Mesendoderm (in vitro differentiated cells): ENCODE measurements around the gene STIP1.
"Not testable (repeated sequence)": the region's sequence is repeated elsewhere in the genome, so short reads cannot be mapped to it uniquely, and the experiment has no call there.

Source experiments
- DNase-seq: peaks from one replicate; pipeline ENCODE4 v3.0.0; 2013
- H2AK5ac ChIP-seq: 2 replicates; pipeline ENCODE4 v1.6.1; 2013; ENCODE audit warnings: low read length, inconsistent platforms
- H2BK120ac ChIP-seq: 2 replicates; pipeline ENCODE4 v1.6.1; 2013; ENCODE audit warnings: low read depth, mild to moderate bottlenecking, low read length, moderate library complexity, mixed read lengths
- H2BK15ac ChIP-seq: replicated peaks from 2 replicates; pipeline ENCODE4 v1.6.1; 2013; ENCODE audit warnings: low read depth, mild to moderate bottlenecking, moderate library complexity
- H2BK5ac ChIP-seq: 2 replicates; pipeline ENCODE4 v1.6.1; 2013; ENCODE audit warnings: low read length, inconsistent platforms
- H3K18ac ChIP-seq: 2 replicates; pipeline ENCODE4 v1.6.1; 2013; ENCODE audit warnings: mild to moderate bottlenecking, low read length, mixed read lengths
- H3K23ac ChIP-seq: one replicate; pipeline ENCODE4 v1.6.1; 2013; ENCODE audit warnings: low read length
- H3K27ac ChIP-seq: 2 replicates; pipeline ENCODE4 v1.5.1; 2013; ENCODE audit warnings: low read depth, mild to moderate bottlenecking, inconsistent platforms, low read length, moderate library complexity
- H3K27me3 ChIP-seq: 2 replicates; pipeline ENCODE4 v1.6.1; 2013; ENCODE audit warnings: low read length, control low read depth, mild to moderate bottlenecking, inconsistent platforms; ENCODE audit not compliant: insufficient read depth, poor library complexity
- H3K36me3 ChIP-seq: 2 replicates; pipeline ENCODE4 v1.6.1; 2013; ENCODE audit warnings: low read length, inconsistent platforms; ENCODE audit not compliant: control insufficient read depth, insufficient read depth
- H3K4ac ChIP-seq: one replicate; pipeline ENCODE4 v1.6.1; 2013; ENCODE audit warnings: low read depth, mild to moderate bottlenecking, low read length, moderate library complexity
- H3K4me1 ChIP-seq: 2 replicates; pipeline ENCODE4 v1.6.1; 2013; ENCODE audit warnings: low read depth, low read length, inconsistent platforms; ENCODE audit not compliant: control insufficient read depth
- H3K4me2 ChIP-seq: 2 replicates; pipeline ENCODE4 v1.6.1; 2013; ENCODE audit warnings: low read length
- H3K4me3 ChIP-seq: 2 replicates; pipeline ENCODE4 v1.5.1; 2013; ENCODE audit warnings: mild to moderate bottlenecking, low read length
- H3K56ac ChIP-seq: one replicate; pipeline ENCODE4 v1.6.1; 2013; ENCODE audit warnings: low read length
- H3K79me1 ChIP-seq: 2 replicates; pipeline ENCODE4 v1.6.1; 2013; ENCODE audit warnings: low read length, inconsistent platforms
- H3K79me2 ChIP-seq: 2 replicates; pipeline ENCODE4 v1.6.1; 2013; ENCODE audit warnings: mild to moderate bottlenecking, low read length; ENCODE audit not compliant: control insufficient read depth, insufficient read depth
- H3K9ac ChIP-seq: 2 replicates; pipeline ENCODE4 v1.6.1; 2013; ENCODE audit warnings: low read length, inconsistent platforms
- H4K5ac ChIP-seq: one replicate; pipeline ENCODE4 v1.6.1; 2013; ENCODE audit warnings: low read length
- H4K8ac ChIP-seq: one replicate; pipeline ENCODE4 v1.6.1; 2013; ENCODE audit warnings: low read depth, mild to moderate bottlenecking, control low read depth, low read length, moderate library complexity
- WGBS: extraction: QIAGEN DNeasy Blood & Tissue Kit; methylation state at CpG from one replicate; pipeline ENCODE4 v1.1.7; 2013; ENCODE audit warnings: low lambda C conversion rate, missing lambda C conversion rate; ENCODE audit not compliant: insufficient coverage; ENCODE audit errors: extremely low coverage; 5-methylcytosine and 5-hydroxymethylcytosine counted together

The STIP1 gene

DNA sequence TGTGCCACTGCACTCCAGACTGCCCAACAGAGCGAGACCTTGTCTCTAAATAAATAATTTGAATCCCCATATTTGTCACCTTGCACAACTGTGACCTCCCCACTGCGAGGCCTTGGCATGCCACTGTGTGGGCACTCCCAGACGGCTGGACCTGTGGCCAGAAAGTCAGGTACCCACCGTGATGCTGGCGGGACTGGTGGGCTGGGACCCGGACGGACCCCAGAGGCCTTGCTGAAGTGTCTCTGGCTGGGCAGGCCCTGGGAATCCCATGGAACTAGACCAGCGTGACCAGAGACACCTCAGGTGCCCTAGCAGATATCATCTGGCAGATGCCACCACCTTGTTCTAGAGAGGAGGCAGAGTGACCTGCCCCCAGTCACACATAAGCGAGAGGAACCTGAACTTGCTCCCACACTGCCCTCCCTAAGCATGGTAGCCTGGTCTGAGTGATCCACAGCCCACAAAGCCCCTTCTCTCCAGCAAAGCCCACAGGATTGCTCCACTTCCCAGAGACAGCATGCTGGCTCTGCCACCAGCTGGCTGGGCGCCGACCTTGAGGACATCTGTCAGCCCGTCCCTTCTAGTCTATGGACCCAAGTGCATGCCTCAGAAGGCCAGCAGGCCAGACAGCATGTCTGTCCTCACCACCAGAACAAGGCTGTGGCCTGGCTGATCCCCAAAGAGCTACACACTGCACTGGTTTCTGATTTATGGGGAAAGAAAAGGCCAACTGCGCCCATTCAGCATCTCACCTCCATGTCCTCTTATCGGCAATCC is 29.5 kb upstream of the STIP1 start:
- no peak overlapping the region for H2BK120ac ChIP-seq
- H4K8ac ChIP-seq = no peak overlapping the region
- no peak overlapping the region for H2AK5ac ChIP-seq
- H3K9ac ChIP-seq = no peak overlapping the region
- H3K36me3 ChIP-seq = no peaks in the 10 kb centered on the region
- no peak overlapping the region for H3K56ac ChIP-seq
- H3K23ac ChIP-seq = no peak overlapping the region
- H3K79me1 ChIP-seq = no peaks in the 10 kb centered on the region
- H3K27ac ChIP-seq = no peak overlapping the region
- no peak overlapping the region for H3K4me3 ChIP-seq
- H2BK5ac ChIP-seq = no peak overlapping the region
- H3K79me2 ChIP-seq = no peaks in the 10 kb centered on the region
- H4K5ac ChIP-seq = no peak overlapping the region
- no peak overlapping the region for H3K4ac ChIP-seq
- DNase-seq = no peak
- H3K27me3 ChIP-seq = no peaks in the 10 kb centered on the region
- H3K4me1 ChIP-seq = no peaks in the 10 kb centered on the region
- WGBS = no CpG with 5 or more reads among the region's 14 CpGs
- no peak overlapping the region for H3K18ac ChIP-seq
- no peak overlapping the region for H2BK15ac ChIP-seq
- H3K4me2 ChIP-seq = no peak overlapping the region

DNA sequence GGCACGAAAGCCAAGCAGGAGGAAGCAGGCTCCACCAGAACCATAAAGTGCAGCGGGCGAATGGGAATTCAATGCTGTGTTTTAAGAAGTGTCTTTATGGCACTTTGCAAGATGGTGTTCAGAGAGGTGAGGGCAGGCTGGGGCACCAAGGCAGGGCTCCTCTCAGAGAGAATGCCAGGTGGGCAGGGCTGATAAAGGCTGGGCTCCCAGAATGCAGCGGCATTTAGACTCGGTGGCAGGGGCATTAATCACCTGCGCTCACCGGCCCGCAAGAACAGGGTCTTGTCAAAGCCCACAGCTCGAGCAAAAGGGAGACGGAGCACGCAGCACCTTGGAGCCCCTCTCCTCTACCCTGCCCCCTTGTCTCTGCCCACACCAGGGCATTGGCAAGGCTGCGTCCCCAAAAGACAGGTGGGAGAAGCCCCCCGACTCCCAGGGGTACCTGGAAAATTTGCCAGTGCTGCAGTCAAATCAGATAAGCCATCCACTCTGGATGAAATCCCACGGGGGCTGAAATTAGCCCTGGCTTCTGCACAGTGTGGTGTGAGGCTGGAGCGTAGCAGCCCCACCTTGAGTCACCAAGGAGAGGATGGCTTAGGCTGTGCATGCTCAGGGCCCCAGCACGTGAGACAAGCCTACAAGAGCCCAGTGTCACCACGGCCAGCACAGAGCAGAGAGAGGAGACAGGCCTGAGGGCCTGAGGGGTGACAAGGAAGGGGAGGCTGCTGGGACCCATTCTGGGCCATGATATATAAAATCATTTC is 28.2 kb upstream of the STIP1 start:
- Histone ChIP-seq H3K23ac (no peak overlapping the region), H2BK5ac (no peak overlapping the region), H3K4me1 (no peaks in the 10 kb centered on the region), H3K79me1 (no peaks in the 10 kb centered on the region), H3K56ac (no peak overlapping the region), H3K27ac (no peak overlapping the region), H3K18ac (no peak overlapping the region), H3K4me3 (no peak overlapping the region), H2BK120ac (no peak overlapping the region), H3K79me2 (no peaks in the 10 kb centered on the region), H2BK15ac (no peak overlapping the region), H3K4ac (no peak overlapping the region), H3K4me2 (no peak overlapping the region), H3K36me3 (no peaks in the 10 kb centered on the region), H2AK5ac (no peak overlapping the region), H3K9ac (no peak overlapping the region), H3K27me3 (no peaks in the 10 kb centered on the region), H4K8ac (no peak overlapping the region), H4K5ac (no peak overlapping the region)
- DNase-seq = no peak
- no CpG with 5 or more reads among the region's 17 CpGs for WGBS

DNA sequence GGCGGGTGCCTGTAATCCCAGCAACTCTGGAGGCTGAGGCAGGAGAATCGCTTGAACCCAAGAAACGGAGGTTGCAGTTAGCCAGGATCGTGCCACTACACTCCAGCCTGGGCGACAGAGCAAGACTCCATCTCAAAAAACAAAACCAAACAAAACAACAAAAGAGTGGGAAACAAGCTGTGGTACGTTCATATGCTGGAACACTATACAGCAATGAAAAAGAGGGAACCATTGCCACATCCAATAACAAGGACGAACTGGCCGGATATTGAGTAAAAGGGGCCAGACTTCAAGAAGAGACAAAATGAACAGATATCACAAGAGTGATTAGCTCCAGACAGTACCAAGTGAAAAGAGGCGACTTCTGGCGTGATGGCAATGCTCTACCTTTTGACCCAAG is 24.9 kb upstream of the STIP1 start:
- Histone ChIP-seq H3K4me3 (no peak overlapping the region), H3K27me3 (no peaks in the 10 kb centered on the region), H2BK5ac (no peak overlapping the region), H3K79me1 (no peaks in the 10 kb centered on the region), H4K5ac (no peak overlapping the region), H3K18ac (no peak overlapping the region), H3K4me2 (no peak overlapping the region), H2BK120ac (no peak overlapping the region), H3K56ac (no peak overlapping the region), H3K23ac (no peak overlapping the region), H2BK15ac (no peak overlapping the region), H3K27ac (no peak overlapping the region), H3K36me3 (no peaks in the 10 kb centered on the region), H2AK5ac (no peak overlapping the region), H3K4ac (no peak overlapping the region), H3K79me2 (no peaks in the 10 kb centered on the region), H3K9ac (no peak overlapping the region), H4K8ac (no peak overlapping the region), H3K4me1 (peaks cover 5% of the 10 kb centered on the region)
- WGBS = no CpG with 5 or more reads among the region's 10 CpGs
- no peak for DNase-seq

DNA sequence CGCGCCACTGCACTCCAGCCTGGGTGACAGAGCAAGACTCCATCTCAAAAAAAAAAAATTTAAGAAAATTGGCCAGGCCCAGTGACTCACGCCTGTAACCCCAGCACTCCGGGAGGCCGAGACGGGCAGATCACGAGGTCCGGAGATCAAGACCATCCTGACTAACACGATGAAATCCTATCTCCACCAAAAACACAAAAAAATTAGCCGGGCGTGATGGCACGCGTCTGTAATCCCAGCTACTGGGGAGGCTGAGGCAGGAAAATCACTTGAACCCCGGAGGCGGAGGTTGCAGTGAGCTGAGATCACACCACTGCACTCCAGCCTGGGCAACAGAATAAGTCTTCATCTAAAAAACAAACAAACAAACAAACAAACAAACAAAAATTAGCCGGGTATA is 23.2 kb upstream of the STIP1 start:
- no CpG with 5 or more reads among the region's 16 CpGs for WGBS
- not testable (repeated sequence) for H2BK15ac ChIP-seq, H2AK5ac ChIP-seq, H3K4ac ChIP-seq, H3K56ac ChIP-seq, H2BK120ac ChIP-seq, H3K4me2 ChIP-seq, H3K79me2 ChIP-seq, H3K23ac ChIP-seq, H3K79me1 ChIP-seq, H3K9ac ChIP-seq, H3K4me3 ChIP-seq, H2BK5ac ChIP-seq, H3K36me3 ChIP-seq, H3K27me3 ChIP-seq, H3K4me1 ChIP-seq, H4K8ac ChIP-seq, H3K18ac ChIP-seq, H4K5ac ChIP-seq, H3K27ac ChIP-seq, DNase-seq

DNA sequence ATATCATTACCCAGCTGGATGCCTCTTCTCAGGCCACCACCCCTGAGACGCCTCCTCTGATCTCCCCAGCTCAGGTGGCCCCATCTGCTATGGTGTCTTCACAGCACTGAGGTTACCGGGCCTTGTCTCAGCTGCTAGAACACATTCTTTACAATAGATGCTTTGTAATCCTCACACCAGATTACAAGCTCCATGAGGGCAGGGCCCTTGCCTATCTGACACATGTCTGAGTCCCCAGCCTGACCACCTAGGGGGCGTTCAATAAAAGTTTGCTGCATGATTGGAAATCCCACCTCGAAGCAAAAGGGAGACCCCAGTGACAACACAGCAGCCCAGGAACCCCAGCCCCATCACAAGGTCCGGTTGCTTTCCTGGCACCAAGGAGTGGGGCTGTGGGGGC is 22.0 kb upstream of the STIP1 start:
- no peaks in the 10 kb centered on the region for H3K79me2 ChIP-seq
- no CpG with 5 or more reads among the region's 5 CpGs for WGBS
- H2BK15ac ChIP-seq = no peak overlapping the region
- H4K8ac ChIP-seq = no peak overlapping the region
- H3K23ac ChIP-seq = no peak overlapping the region
- H3K27me3 ChIP-seq = no peaks in the 10 kb centered on the region
- H3K79me1 ChIP-seq = no peaks in the 10 kb centered on the region
- no peak overlapping the region for H2BK120ac ChIP-seq
- no peaks in the 10 kb centered on the region for H3K36me3 ChIP-seq
- H3K18ac ChIP-seq = no peak overlapping the region
- no peak overlapping the region for H3K27ac ChIP-seq
- no peak overlapping the region for H2BK5ac ChIP-seq
- peaks cover 5% of the 10 kb centered on the region for H3K4me1 ChIP-seq
- peak; percentile 16 for DNase-seq
- no peak overlapping the region for H3K4me2 ChIP-seq
- no peak overlapping the region for H3K9ac ChIP-seq
- H3K4ac ChIP-seq = no peak overlapping the region
- no peak overlapping the region for H2AK5ac ChIP-seq
- no peak overlapping the region for H3K56ac ChIP-seq
- H4K5ac ChIP-seq = no peak overlapping the region
- no peak overlapping the region for H3K4me3 ChIP-seq
